GM19438 (cell line): Measurements from ENCODE around the gene FAM204A.
A peak's percentile ranks its signal among the peaks of the same experiment; 100 is the strongest.

Source experiments
- ATAC-seq: cut with Tn5 transposase; IDR thresholded peaks from one replicate; pipeline ENCODE4 v1.9.1; 2021; ENCODE audit warnings: low read depth; ENCODE audit not compliant: unreplicated experiment

FAM204A gene

GRCh38 chr10:118341791-118342637, at the start of gene FAM204A:
Gene FAM204A (minus strand): TSS chr10:118342324. CDS start chr10:118336415, 5,909 bp downstream.
- peak; percentile 100 for ATAC-seq

- no peak for ATAC-seq
These were observed 41.6 kb upstream of the FAM204A start for GRCh38 chr10:118383699-118384098.

GRCh38 chr10:118383063-118383689, 41.1 kb upstream of the FAM204A start:
- ATAC-seq: no peak

- no peak for ATAC-seq
These were observed 32.3 kb upstream of the FAM204A start for GRCh38 chr10:118374404-118374803.

DNA sequence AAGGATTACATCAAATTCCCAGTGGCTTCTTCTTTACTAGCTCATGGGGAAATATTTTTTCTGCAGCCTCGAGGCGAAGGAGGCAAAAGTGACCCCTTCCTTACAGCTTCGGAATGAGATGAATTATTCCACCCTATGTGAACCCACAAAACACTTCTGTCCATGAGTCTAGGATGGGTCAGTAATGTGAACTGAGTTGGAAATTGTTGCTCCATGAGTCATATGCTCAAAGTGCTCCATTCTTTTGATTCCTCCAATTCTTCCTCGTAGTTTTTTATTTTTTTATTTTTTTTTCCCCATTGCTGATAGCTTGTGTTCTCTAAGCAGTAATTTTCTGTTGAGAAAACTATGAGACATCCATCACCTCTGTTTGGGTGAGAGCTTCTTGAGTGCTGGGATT, 31.7 kb upstream of the FAM204A start:
- ATAC-seq: no peak

DNA sequence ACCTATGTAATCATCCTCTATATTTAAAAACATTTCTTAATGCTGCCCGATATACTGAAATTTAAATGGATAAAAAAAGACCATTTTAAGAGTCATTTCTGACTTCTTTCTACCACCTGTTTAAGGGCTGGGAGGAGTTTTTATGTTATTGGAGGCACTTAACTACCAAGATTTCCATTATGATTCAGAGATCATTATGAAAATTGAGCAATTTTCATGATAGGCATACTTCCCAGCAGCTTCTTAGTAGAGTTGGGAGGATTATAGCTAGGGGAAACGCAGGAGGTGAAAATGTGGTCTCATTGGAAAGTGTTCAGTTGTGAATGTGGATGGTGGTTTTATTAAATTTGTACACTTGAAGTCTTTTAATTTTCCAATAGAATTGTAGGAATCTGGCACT, 28.4 kb upstream of the FAM204A start:
- ATAC-seq: no peak

GRCh38 chr10:118369641-118370205, 27.6 kb upstream of the FAM204A start:
- no peak for ATAC-seq

DNA sequence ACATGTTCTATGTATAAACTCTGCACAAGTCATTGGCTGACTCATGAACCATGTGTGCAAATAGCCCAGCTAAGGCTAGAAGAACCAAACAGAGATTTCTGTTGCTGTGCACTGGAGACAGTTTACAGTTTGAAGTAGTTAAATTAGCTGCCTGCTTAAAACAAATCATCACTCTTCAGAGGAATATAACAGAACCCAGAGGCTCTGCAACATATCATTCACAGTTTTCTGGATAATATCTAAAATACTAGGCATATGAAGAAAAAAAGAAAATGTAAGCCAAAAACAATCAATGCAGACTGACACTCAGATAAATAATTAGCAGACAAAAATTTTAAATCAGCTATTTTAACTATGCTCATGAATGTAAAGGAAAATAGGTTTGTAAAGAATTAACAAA, 23.6 kb upstream of the FAM204A start:
- no peak for ATAC-seq

DNA sequence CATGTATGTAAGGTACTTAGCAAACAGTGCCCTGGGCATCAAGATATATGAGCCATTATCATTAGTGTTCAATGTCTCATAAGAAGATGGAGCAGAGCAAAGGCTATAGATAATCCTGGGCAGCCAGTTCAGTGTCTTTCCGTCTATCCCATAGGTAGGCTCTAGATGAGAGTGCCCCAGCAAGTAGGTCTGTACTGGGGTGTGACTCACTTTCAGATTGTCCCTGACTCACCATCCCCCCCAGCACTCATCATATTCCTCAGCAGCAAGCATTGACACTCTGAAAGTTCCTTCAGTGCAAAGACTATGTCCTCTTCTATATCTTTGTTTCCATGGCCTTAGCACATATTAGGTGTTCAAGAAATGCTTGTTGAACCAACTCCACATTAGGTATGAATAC, 20.0 kb upstream of the FAM204A start:
- ATAC-seq: no peak

DNA sequence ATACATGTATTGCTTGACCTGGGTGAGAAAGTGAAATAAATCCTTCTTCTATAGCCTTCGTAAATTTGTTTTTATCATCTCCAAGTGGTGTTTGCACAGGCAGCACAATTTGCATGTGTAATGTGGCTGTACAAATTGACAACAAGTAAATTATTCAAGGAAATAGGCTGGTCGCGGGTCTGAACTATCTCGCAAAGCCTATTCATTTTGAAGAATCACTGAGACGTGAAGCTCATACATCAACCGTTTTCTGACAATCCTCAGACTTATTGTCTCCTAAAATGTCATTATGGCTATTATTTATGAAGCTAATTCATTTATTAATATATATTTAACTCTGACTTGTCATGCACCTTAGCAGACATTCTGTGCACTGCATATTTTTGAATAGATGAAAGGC, 16.2 kb upstream of the FAM204A start:
- ATAC-seq: no peak

DNA sequence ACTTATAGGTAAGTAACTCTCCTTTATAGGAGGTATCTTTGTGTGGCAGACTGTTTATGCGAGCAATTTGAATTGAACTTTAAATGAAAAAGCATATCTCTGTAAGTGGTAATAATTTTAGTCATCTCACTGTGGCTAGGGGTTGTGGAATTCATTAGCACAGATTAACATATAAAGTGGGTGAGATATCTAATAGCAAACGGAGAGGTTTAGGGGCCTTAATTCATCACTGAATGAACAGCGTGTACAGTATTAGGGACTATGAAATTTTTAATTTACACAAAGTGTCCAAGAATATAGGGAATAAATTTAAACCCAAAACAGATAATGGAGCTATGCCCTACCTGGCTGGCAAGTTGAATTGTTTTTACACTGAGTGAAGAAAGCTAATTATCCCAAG, 15.7 kb upstream of the FAM204A start:
- ATAC-seq: no peak

DNA sequence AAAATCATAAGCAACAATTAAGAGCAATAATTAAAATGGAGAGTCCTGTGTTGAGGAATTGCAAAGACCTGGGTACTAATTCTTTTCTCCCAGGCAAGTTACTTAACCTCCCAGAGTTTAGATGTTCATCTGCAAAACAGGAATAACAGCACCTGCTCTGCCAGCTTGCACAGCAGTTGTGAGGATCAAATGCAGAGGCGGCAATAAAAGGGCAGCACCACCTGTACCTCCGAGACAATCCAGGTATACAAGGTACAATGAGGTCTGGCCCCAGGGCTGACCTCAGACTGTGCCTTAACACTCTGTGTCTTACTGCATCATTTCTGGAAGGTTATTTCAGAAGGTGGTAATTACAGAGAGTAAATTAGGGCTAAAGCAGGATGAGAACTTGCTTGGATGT, 14.5 kb upstream of the FAM204A start:
- ATAC-seq: no peak

GRCh38 chr10:118355234-118355633, 13.1 kb upstream of the FAM204A start:
- ATAC-seq: no peak

- no peak for ATAC-seq
These were observed 7.1 kb upstream of the FAM204A start for GRCh38 chr10:118349235-118349634.

DNA sequence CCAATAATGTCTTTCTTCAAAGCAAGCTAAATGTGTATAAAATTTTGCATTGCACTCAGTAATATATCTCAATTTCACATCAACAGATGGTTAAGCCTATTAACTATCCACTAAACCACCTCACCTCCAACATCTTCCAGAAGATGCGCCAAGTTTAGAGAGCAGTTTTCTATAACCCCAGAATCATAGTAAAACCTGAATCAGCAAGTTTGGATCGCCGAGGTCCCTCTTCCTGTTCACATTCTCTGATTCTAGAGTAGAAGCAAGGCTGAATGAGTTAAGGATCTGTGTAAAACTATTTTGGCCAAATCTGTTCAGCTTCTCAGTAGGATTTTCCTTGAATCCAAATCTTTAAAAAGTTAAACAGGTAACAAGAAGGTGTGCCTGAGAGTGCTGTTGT, 1.4 kb upstream of the FAM204A start:
- ATAC-seq: no peak

GRCh38 chr10:118343115-118343514, 991 bp upstream of the FAM204A start:
- no peak for ATAC-seq

GRCh38 chr10:118342638-118343020, 505 bp upstream of the FAM204A start:
- peak; percentile 1 for ATAC-seq

DNA sequence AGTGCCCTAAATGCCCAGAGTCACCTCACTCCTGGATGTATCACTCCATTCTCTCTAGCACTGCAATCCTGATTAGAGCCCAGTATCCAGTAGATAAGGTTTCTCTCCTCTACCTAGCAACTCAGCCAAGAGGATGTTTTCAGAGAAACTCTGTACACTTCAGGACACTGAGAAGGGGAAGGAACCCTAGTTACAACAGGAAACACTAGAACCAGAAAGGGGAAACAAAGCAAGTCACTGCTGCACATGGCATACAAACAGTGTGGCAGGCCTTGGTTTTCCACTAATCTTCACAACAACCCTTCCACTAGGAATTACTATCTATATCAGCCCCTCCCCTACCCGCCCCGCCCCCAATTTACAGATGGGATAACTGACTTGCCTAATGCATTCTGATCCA, 1.6 kb downstream of the FAM204A start:
- no peak for ATAC-seq

DNA sequence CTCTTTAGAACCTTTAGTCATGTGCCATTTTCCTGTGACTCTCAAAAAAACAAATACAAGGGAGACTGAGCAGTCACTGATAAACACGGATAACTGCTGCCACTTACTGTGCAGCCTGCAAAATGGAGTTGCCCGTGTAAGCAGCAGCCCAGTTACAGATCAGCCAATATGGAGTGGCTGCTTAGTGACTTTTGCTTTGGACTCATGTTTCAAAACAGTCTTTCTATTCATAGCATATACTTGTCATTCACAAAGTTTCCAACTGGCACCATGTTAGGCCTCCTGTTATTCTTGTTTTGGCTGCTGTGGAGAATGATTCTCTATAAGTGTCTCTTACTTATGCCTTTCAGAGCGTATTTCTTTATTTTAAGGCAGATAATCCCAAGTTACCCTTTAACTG, 3.0 kb downstream of the FAM204A start:
- ATAC-seq: no peak

GRCh38 chr10:118337356-118337755, 4.8 kb downstream of the FAM204A start:
- ATAC-seq: no peak

- no peak for ATAC-seq
These were observed 8.3 kb downstream of the FAM204A start for GRCh38 chr10:118333871-118334270.
